ENCODE data around the gene PPP4R2.

PPP4R2 gene, protein sequence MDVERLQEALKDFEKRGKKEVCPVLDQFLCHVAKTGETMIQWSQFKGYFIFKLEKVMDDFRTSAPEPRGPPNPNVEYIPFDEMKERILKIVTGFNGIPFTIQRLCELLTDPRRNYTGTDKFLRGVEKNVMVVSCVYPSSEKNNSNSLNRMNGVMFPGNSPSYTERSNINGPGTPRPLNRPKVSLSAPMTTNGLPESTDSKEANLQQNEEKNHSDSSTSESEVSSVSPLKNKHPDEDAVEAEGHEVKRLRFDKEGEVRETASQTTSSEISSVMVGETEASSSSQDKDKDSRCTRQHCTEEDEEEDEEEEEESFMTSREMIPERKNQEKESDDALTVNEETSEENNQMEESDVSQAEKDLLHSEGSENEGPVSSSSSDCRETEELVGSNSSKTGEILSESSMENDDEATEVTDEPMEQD

DNA sequence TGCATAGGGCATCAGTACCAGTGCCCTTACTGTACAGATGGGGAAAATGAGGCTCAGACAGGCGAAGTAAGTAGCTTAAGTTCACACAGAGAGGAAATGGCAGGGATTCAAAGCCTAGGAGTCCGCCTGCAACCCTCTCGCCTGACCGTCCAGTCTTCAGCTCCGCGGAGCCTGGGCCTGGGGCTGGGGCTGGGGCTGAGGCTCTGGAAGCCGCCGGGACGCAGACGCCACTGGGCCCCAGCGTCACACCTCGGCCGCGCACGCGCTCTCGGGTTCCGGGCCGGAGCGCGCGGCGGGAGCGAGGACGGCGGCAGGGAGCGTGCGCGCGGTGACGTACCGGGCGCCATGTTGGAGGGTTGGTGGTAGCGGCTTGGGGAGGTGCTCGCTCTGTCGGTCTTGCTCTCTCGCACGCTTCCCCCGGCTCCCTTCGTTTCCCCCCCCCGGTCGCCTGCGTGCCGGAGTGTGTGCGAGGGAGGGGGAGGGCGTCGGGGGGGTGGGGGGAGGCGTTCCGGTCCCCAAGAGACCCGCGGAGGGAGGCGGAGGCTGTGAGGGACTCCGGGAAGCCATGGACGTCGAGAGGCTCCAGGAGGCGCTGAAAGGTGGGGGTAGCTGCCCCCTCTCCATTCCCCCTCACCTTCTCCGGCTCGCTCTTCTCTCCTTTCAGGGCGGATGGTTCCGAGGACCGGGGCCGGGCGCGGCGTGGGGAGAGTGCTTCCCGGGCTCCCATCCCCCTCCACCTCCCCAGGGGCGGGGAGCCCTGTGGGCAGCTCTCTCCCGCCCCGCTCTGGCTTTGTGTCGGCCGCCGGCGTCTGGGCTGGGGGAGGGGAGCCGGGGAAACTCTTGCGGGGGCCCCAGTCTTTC, at the start of gene PPP4R2:
Gene PPP4R2 (plus strand): TSS at position 339 of the 861 bp plus-strand sequence. CDS start 227 bp downstream, at position 566.
- peak; percentile 4 for DNase-seq

DNA sequence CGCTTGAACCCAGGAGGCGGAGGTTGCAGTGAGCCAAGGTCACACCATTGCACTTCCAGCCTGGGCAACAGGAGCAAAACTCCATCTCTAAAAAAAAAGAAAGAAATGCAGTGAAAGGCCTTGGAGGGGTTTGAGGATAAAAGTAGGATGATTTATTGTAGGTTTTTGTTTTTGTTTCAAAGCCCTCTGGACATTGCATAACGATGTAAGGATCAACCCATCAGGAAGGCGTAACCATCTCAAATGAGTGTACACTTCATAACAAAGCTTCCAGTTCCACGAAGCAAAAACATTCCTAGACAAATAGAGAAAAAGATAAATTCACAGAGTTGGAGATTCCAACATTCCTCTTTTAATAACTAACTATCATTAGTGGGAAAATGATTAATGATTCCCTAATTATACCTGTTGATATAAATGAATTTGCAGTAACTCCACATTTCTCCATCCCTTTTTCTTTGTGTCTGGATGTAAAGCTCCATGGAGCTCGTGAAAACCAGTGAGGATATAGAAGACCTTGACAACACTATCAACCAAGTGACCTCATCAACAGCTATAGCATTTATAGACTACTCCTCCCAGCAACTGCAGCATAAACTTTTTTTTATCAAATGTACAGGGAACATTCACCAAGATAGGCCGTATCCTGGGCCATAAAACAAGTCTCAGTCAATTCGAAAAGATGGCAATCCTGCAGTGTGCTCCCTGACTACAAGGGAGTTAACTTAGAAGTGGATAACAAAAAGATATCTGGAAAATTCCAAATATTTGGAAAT, 48.7 kb upstream of the PPP4R2 start:
- DNase-seq: no peak

DNA sequence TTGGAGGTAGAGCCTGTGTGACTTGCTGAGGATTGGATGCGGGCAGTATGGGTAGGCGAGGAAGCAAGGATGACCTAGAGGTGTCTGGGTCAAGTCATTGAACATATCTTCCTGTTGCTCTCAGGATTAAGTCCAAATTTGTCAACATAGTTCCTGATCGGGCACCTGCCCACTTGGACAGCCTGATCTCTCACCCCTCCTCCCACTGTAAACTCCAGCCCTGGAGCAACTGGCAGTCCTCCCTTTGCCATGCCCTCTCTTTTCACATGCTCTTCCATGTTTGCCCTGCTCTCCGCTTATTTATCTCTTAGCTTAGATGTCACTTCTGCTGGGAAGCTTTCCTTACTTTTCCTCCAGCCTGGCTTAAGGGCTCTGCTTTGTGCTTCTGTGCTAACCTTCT, 47.6 kb upstream of the PPP4R2 start:
- no peak for DNase-seq

DNA sequence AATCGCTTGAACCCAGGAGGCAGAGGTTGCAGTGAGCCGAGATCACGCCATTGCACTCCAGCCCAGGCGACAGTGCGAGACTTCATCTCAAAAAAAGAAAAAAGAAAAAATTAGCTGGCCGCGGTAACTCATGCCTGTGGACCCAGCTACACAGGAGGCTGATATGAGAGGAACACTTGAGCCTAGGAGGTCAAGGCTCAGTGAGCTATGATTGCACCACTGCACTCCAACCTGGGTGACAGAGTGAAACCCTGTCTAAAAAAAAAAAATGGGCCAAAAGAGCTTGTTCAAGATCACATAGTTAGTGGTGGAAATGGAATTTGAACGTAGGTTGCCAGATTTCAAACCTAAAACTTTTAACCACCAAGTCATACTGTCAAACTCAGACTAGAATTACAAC, 46.2 kb upstream of the PPP4R2 start:
- DNase-seq: no peak

DNA sequence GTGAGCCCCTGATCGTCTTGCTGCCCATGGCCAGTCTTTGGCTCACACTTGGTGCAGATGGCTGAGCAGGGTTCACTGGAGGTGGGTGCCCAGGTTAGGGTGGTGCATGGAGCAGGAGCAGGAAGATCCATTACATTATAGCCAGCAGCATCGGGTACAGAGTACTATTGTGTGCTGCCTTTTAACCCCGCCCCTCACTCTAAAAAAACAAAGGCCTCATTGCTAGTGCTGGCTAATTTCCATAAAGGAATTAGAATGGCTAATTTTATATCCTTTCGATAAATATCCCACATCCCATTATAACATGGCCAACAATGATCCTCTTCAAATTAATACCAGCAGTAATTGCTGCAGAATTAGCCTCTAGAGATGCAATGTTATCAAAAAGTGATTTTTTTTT, 45.8 kb upstream of the PPP4R2 start:
- no peak for DNase-seq

DNA sequence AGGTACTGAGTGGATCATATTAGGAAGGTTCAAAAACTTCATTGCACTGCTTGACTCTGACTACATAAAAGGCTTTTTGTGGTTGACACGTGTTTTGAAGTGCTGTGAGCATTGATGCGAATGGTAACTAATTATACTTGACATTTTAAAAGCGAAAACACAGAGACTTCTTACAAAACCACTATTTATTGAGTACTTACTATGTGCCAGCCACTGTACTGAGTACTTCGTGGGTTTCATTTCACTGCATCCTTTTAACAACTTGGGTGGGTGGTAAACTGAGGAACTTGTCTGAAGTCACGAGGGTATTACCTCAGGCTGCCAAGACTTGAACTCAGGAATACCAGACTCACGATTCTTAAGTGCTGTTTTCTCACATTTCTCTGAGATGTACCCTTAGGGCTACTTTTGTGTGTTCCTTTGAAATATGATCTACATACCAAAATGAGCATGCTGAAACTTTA, 45.3 kb upstream of the PPP4R2 start:
- no peak for DNase-seq

DNA sequence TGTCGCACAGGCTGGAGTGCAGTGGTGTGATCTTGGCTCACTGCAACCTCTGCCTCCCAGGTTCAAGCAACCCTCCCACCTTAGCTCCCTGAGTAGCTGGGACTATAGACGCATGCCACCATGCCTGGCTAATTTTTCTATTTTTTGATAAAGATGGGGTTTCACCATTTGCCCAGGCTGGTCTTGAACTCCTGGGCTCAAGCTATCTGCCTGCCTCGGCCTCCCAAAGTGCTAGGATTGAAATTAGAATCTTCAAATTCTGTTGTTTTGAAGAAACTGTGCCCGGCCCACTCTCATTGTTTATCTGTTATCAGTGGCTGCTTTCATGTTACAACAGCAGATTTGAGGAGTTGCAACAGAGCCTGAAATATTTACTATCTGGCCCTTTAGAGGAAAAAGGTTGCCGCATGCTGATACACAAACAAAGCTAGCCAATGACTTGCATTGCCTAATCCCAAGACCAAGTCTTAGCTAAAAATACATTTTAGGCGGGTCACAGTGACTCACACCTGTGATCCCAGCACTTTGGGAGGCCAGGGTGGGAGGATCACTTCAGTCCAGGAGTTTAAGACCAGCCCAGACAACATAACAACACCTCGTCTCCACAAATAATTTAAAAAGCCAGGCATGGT, 43.2 kb upstream of the PPP4R2 start:
- DNase-seq: no peak

DNA sequence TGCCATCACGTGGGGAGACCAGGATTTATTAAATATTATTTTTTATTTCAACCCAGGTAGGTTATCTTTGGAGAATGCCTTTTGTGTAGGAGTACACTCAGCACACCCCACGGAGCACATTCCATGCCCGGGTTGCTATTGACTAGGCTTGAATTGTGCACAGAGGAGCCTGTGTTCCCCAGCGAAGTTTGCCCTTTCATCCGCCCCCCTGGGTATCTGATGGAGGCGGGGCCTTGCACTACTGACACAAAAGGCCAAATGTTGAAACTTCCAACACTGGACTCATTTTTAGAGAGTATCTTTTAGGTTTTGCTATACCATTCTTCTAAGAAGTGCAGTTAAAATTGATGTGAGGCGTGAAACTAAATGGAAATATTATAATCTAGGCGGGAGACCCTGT, 39.3 kb upstream of the PPP4R2 start:
- no peak for DNase-seq

DNA sequence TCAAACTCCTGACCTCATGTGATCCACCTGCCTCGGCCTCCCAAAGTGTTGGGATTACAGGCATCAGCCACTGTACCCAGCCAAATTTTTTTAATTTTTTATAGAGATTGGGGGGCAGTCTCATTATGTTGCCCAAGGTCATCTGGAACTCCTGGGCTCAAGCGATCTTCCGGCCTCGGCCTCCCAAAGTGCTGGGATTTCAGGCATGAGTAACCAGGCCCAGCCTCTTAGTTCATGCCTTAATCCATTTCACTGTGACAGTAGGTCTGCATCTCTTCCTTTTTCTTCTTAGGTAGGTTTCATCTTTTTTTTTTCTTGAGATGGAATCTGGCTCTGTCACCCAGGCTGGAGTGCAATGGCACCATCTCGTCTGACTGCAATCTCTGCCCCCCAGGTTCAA, 37.3 kb upstream of the PPP4R2 start:
- DNase-seq: no peak

DNA sequence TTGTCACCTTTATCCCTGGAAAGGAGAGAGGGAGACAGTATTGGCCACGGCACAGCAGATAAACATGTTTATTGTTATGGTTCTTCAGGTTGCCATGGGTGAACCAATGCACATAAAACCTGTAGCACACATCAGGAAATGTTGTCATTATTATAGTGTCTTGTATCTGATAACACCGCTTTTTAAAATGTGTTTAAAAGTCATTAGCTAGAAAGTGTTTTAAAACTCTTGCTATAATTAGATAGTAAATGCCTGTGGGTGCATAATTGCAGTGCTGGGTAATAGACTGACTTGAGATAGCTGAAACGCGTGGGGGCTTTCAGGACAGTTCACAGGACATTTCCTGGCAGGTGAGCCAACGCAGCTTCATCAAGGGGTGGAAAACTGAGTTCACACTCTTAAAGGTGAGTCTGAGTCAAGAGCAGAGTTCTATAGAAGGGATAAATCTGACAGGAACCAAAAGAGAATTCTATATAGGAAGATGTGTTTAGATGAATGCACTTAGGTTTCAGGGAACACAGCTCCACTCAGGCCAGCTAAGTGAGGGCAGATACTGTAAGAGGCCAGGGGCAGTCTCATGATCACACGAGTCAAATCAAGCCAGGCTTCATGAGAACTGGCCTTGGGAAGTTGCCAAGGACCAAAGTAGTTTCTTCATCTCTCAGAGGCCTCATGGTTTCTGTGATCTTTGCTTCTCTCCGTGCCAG, 35.6 kb upstream of the PPP4R2 start:
- no peak for DNase-seq

DNA sequence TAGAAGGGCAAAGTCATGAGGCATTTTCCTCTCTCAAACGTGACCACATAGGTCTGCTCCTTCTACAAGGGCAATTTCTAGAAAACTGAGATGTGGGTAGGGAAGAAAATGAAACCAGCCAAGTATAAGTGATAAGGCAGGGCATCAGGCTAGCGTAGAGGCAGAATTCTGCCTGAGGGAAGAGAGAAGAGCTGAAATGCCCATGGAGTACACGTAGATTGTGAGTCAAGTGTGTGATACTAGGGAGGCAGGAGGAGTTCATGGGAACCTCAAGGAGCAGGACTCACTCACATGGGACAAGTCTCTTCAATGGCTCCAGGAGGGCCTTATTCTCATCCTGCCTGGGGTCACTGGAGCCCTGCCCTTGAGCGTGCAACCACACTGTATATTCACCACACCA, 34.9 kb upstream of the PPP4R2 start:
- no peak for DNase-seq

DNA sequence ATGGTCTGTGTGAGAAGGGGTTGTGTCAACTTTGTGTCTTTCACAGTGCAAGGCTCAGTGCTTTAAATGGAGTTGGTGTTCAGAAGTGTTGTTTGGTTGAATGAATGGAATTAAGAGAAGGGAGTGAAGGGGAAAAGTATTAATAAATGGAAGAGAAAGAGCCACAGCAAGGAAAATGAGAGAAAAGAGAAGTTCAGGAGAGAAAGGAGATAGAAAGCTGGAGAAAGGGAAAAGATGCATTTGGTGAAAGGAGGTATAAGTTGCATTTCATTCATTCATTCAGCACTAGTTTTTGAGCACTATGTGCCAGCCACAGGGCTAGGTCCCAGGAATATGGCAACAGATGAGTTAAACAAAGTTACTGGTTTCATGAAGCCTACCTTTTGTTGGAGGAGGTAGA, 34.3 kb upstream of the PPP4R2 start:
- no peak for DNase-seq

DNA sequence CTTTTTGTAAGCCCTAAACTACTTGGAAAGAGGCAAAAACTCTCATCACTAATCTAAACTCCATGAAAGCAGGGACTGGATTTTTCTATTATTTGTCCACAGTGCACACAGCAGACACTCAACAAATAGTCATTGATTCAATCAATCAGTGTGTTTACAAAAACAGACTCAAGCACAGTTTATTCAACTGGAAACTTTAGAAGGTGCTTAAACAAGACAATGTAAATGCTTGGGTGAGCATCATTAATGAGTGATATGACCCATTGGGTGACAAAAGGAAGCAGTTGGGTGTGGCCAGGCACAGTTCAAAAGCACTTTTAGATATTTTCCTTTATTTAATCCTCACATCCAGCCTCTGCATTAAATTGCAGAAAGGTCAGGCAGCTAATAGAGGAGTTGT, 32.0 kb upstream of the PPP4R2 start:
- no peak for DNase-seq

DNA sequence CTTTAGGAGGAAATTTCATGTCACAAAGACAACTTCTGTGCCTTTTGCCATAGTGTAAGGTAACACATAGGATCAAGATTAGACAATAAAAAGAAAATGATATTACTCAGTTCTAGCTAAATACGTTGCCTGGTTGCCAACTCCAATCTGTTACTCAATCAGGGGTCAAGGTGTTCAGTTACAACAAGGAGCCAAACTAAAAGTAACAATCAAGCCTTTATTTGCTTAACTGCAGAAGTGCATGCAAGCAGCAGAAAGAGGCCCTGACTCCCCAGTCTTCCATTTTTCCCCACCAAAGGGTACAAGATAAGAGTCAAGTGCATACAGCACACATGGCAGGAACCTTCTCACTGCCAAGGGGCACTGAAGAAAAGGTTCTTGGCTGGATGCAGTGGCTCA, 28.3 kb upstream of the PPP4R2 start:
- no peak for DNase-seq

DNA sequence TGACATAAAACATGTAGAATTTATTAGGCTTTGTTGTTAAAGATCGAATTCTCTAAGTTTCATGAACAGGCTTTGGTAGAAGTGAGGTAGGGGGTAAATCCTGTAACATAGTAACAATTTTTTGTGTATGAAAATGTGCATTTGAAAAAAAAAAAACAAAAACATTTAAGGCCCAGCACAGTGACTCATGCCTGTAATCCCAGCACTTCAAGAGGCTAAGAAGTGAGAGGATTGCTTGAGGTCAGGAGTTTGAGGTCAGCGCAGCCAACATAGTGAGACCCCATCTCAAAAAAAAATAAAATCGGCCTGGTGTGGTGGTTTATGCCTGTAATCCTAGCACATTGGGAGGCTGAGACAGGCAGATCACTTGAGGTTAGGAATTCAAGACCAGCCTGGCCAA, 26.8 kb upstream of the PPP4R2 start:
- DNase-seq: no peak

DNA sequence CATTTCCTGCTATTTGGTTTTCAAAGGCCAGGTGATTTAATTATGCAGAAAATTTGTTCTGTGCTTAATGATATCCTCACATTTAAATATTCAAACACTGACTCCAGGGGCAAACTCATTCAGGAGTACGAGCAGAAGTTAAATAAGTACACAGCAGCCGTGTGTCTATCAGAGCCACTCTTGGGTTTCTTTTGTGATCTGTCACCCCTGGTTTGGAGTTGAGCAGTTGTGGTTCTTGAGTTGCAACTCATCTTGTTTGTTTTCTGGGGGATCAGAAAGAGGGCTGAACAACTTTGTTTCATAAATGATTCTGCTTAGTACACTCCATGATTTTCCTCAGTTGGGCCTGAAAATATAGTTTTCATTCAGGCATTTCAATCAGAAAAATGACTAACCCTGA, 25.7 kb upstream of the PPP4R2 start:
- DNase-seq: no peak

DNA sequence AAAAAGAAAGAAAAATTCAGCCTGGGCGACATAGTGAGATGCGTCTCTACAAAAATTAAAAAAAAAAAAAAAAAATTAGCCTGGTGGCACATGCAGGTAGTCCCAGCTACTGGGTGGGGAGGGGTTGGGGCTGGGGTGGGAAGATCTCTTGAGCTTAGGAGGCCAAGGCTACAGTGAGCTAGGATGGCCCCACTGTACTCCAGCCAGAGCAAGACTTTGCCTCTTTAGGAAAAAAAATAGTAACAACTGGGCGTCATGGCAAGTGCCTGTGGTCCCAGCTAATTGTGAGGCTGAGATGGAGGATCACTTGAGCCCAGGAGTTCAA, 23.9 kb upstream of the PPP4R2 start:
- DNase-seq: no peak

DNA sequence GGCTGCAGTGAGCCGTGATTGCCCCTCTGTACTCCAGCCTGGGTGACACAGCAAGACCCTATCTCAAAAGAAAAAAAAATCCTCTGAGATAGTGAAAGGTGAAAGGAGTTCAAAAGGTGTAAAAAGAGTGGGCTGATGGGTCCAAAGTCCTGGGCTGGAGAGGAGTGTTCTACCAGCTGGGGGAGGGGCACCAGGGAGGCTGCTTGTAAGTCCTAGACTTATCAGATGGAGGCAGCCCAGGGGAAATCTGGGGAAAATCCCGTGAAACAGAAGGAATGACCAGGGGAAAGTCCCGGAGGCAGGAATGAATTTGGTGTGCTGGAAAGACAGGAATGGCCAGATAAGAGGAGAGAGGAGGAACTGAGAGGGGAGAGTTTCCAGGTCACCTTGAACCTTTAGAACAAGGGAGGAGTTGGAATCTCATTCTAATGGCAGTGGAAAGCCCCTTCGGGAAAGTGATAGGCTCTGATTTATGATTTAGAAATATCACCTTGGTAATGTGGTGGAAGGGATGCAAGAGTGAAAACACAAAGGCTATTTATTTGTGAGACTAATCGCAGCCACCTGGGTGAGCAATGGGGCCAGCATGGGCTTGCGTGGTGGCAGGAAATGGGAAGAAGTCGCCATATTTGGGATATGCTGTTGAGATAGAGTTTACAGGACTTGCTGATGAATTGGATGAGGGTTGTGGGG, 23.4 kb upstream of the PPP4R2 start:
- DNase-seq: no peak

DNA sequence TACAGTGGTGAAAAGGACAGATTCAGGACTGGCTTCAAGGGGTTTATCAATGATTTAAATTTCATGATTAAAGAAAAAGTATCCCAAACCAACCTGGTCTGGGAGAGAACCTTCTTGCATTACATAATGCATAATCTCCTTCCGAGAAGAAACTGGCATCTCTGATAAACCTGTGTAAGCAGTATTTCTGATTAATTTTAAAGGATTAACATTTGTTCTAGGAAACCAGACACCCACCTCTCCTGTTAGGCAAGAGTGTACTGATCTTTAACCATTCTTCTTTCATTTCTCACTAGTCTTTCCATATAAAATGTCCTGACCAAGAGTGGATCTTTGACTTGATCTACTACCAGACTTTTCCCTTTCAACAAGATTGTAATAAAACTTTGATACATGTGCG, 22.8 kb upstream of the PPP4R2 start:
- DNase-seq: no peak

DNA sequence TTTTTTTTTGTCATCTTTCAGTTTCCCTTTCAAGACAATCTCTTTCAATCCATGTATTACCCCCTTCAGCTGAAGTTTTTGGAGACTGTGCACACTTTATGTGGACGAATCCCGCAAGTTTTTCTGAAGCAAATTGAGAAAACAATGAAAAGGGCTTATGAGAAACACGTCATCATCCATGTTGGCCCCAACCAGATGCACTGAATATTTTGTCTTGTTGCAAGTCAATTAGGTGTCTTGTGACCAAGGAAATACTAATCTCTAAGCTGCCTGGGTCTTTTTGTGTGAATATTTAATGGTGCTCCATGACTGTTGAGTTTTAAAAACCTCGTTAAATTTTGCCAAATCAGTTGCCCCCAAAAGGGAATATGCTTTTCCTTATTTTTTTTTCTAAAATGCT, 21.7 kb upstream of the PPP4R2 start:
- DNase-seq: no peak

DNA sequence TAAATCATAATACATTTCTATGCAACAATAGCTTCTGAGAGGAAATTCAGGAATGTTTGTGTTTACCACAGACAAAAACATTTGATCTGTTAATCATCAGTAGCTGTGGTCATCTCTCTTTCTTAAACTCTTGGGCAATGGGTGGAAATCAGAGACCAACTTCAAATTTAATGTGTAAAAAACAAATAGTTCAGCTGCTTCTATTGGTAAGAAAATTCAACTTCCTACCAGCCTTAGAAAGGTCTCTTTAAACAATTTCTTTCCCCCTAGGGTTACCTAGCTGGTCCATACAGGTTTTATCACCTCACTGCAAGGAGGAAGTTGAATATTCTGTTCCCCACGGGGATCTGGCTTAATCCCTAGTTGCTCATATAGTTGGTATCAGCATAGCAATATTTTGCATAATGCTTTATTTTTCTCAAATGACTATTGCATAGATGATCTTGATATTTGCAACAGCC, 20.3 kb upstream of the PPP4R2 start:
- DNase-seq: no peak
